Kidney (tissue), 14 donors: Measurements from ENCODE around the gene ACSL5. TPM values are rescaled to one million over a fixed set of nuclear protein-coding genes. Genes with fewer than 3 reads are reported as not detected.
"Not testable (repeated sequence)": the region's sequence is repeated elsewhere in the genome, so short reads cannot be mapped to it uniquely, and the experiment has no call there.

Experiments
- DNase-seq, 5 donors: peaks; one replicate each; pipeline ENCODE4 v3.0.0-alpha.2; 2013 to 2020
- FAIRE-seq: peaks from 2 replicates; lab custom pipeline; 2012; peaks lifted over from hg19 to GRCh38; lab: Jason Lieb, UNC
- H3K27ac ChIP-seq, 2 donors: one replicate each; pipeline ENCODE4 v1.7.0; 2013; ENCODE audit warnings: low read depth in 2 of 2, low read length in 2 of 2, inconsistent platforms in 1 of 2
- H3K27me3 ChIP-seq: one replicate; pipeline ENCODE4 v1.7.1; 2013; ENCODE audit warnings: low read length, inconsistent platforms; ENCODE audit not compliant: control insufficient read depth, insufficient read depth
- H3K36me3 ChIP-seq, 3 donors: one replicate each; pipeline versions ENCODE4 v1.7.0 to v1.7.1; 2013; ENCODE audit warnings: low read length in 3 of 3, control low read depth in 1 of 3, inconsistent platforms in 1 of 3; ENCODE audit not compliant: insufficient read depth in 3 of 3, control insufficient read depth in 2 of 3
- H3K4me1 ChIP-seq, 3 donors: one replicate each; pipeline versions ENCODE4 v1.7.0 to v1.7.1; 2013; ENCODE audit warnings: low read length in 3 of 3, inconsistent platforms in 1 of 3, low read depth in 1 of 3; ENCODE audit not compliant: control insufficient read depth in 2 of 3, insufficient read depth in 2 of 3
- H3K4me3 ChIP-seq, 3 donors: one replicate each; pipeline versions ENCODE4 v1.7.0 to v1.8.1; 2013; ENCODE audit warnings: low read length in 3 of 3, control low read depth in 1 of 3, inconsistent platforms in 1 of 3
- H3K9ac ChIP-seq, 3 donors: one replicate each; pipeline versions ENCODE4 v1.7.0 to v1.7.1; 2013; ENCODE audit warnings: low read length in 3 of 3, control low read depth in 1 of 3, inconsistent platforms in 1 of 3
- H3K9me3 ChIP-seq, 3 donors: one replicate each; pipeline versions ENCODE4 v1.7.0 to v1.7.1; 2013; ENCODE audit warnings: low read length in 3 of 3, control low read depth in 1 of 3, inconsistent platforms in 1 of 3; ENCODE audit not compliant: control insufficient read depth in 2 of 3, insufficient read depth in 1 of 3
- CTCF ChIP-seq: IDR thresholded peaks from 3 replicates; pipeline ENCODE4 v1.5.1; 2012; ENCODE audit warnings: mild to moderate bottlenecking, moderate library complexity, borderline replicate concordance; ENCODE audit not compliant: insufficient read depth; ENCODE audit errors: extremely low read depth
- intact Hi-C: fragments of 100-400 bp; cut with DNase I; formaldehyde crosslinking; loops from one replicate; pipeline ENCODE4 v1.11.1; 2022
- polyA plus RNA-seq: library from polyadenylated mRNA; stranded (reverse); fragments of 350-450 nt; fragmentation: Illumina TruSeq; extraction: RNeasy Lipid Tissue Mini Kit (QIAGEN cat#74804); gene quantifications from one replicate; pipeline ENCODE4 v1.2.3, GENCODE V29; 2014; ENCODE audit warnings: low read depth, low replicate concordance; ENCODE audit not compliant: insufficient read depth
- total RNA-seq: library from RNA; stranded (reverse); fragmentation: NEBNext Ultra II Directional; extraction: Animal tissue kit (Norgen Biotek cat#: 25700); gene quantifications from one replicate; pipeline ENCODE4 v1.2.1, GENCODE V29; 2021
- donor health status: control.
- donor health status: control.
- donor health status: control.
- donor health status: control.
- donor health status: control.
- donor health status: DM: yes; HTN: yes; CAD: no.
- donor health status: Normal renal cell carcinoma (clear cell type).

ACSL5 gene
- total and polyA plus RNA-seq, 2 donors from 2014 or later = 5.6 to 21.8 TPM

GRCh38 chr10:112402917-112403316 lies 29.0 kb downstream of the ACSL5 start:
- no peak for FAIRE-seq

GRCh38 chr10:112404617-112405016 lies 30.7 kb downstream of the ACSL5 start:
- TF ChIP-seq CTCF = no peak
- FAIRE-seq = no peak
- Histone ChIP-seq H3K4me3 (no peak overlapping the region), H3K27me3 (no peaks in the 10 kb centered on the region), H3K9me3 (no peaks in the 10 kb centered on the region), H3K36me3 (no peaks in the 10 kb centered on the region), H3K4me1 (no peaks in the 10 kb centered on the region), H3K9ac (no peak overlapping the region), H3K27ac (no peak overlapping the region)
- DNase-seq = no peak
- intact Hi-C loops = no loop called here

More at GRCh38 chr10:112402917-112403316, 29.0 kb downstream of the ACSL5 start:
- H3K27me3 ChIP-seq = no peaks in the 10 kb centered on the region
- intact Hi-C loops = no loop called here
- H3K4me1 ChIP-seq = no peaks in the 10 kb centered on the region
- TF ChIP-seq CTCF = no peak
- no peak overlapping the region for H3K9ac ChIP-seq
- no peaks in the 10 kb centered on the region for H3K9me3 ChIP-seq
- no peaks in the 10 kb centered on the region for H3K36me3 ChIP-seq
- DNase-seq = no peak
- no peak overlapping the region for H3K27ac ChIP-seq
- H3K4me3 ChIP-seq = no peak overlapping the region

- H3K27ac ChIP-seq, H3K9me3 ChIP-seq, H3K9ac ChIP-seq, DNase-seq, H3K27me3 ChIP-seq, H3K36me3 ChIP-seq, intact Hi-C loops, FAIRE-seq, H3K4me1 ChIP-seq, H3K4me3 ChIP-seq: not testable (repeated sequence)
Observed at GRCh38 chr10:112406806-112407205, 32.9 kb downstream of the ACSL5 start.

GRCh38 chr10:112407696-112408095 lies 33.8 kb downstream of the ACSL5 start:
- no peak for FAIRE-seq
- intact Hi-C loops = no loop called here
- TF ChIP-seq CTCF = no peak

More at GRCh38 chr10:112407696-112408095, 33.8 kb downstream of the ACSL5 start:
- Histone ChIP-seq H3K27me3 (no peaks in the 10 kb centered on the region), H3K9ac (no peak overlapping the region), H3K4me3 (no peak overlapping the region), H3K36me3 (no peaks in the 10 kb centered on the region), H3K4me1 (no peaks in the 10 kb centered on the region), H3K27ac (no peak overlapping the region), H3K9me3 (no peaks in the 10 kb centered on the region)
- DNase-seq = no peak
